GM12891 (cell line): ENCODE data around the gene XCL1.
"Not testable (repeated sequence)": the region's sequence is repeated elsewhere in the genome, so short reads cannot be mapped to it uniquely, and the experiment has no call there.

Experiments
- DNase-seq: peaks from one replicate; pipeline ENCODE4 v3.0.0; 2011; ENCODE audit warnings: low spot score; ENCODE audit not compliant: insufficient read length
- FAIRE-seq: peaks from 2 replicates; lab custom pipeline; 2011; peaks lifted over from hg19 to GRCh38; lab: Jason Lieb, UNC
- PAX5 ChIP-seq: IDR thresholded peaks from 2 replicates; pipeline ENCODE4 v1.6.1; 2011; ENCODE audit warnings: low read length, moderate library complexity, mild to moderate bottlenecking; ENCODE audit not compliant: insufficient read depth, severe bottlenecking
- POLR2A ChIP-seq: IDR thresholded peaks from 2 replicates; pipeline ENCODE4 v1.6.1; 2011; ENCODE audit warnings: low read depth, low read length, control low read depth
- POLR2AphosphoS5 ChIP-seq: IDR thresholded peaks from 2 replicates; pipeline ENCODE4 v1.6.1; 2011; ENCODE audit warnings: low read depth, low read length, control low read depth
- POU2F2 ChIP-seq: IDR thresholded peaks from 2 replicates; pipeline ENCODE4 v1.6.1; 2011; ENCODE audit warnings: low read depth, mild to moderate bottlenecking, control low read depth, low read length, moderate library complexity
- SPI1 ChIP-seq: IDR thresholded peaks from 2 replicates; pipeline ENCODE4 v1.6.1; 2011; ENCODE audit warnings: low read depth, low read length, control low read depth
- TAF1 ChIP-seq: IDR thresholded peaks from 2 replicates; pipeline ENCODE4 v1.6.1; 2011; ENCODE audit warnings: low read depth, low read length, control low read depth

XCL1 gene

GRCh38 chr1:168585191-168585590 is 8.8 kb downstream of the XCL1 start:
- DNase-seq (no peak), FAIRE-seq (no peak)
- no peak for TF ChIP-seq POLR2A
- no peak for TF ChIP-seq TAF1
- no peak for TF ChIP-seq PAX5
- TF ChIP-seq POU2F2 = no peak
- no peak for TF ChIP-seq POLR2AphosphoS5
- no peak for TF ChIP-seq SPI1

- DNase-seq (no peak), FAIRE-seq (no peak)
- no peak for TF ChIP-seq TAF1
- no peak for TF ChIP-seq SPI1
- TF ChIP-seq POLR2AphosphoS5 = no peak
- no peak for TF ChIP-seq POU2F2
- TF ChIP-seq POLR2A = no peak
- no peak for TF ChIP-seq PAX5
These were observed 9.5 kb downstream of the XCL1 start for GRCh38 chr1:168585937-168586336.

- no peak for DNase-seq
- TF ChIP-seq TAF1 = no peak
- no peak for TF ChIP-seq SPI1
- TF ChIP-seq PAX5 = no peak
- TF ChIP-seq POLR2A = no peak
- FAIRE-seq = no peak
These were observed 12.8 kb downstream of the XCL1 start for GRCh38 chr1:168589167-168589566.

- no peak for TF ChIP-seq POU2F2
- TF ChIP-seq TAF1 = no peak
- TF ChIP-seq POLR2AphosphoS5 = no peak
- no peak for TF ChIP-seq PAX5
- TF ChIP-seq POLR2A = no peak
- no peak for TF ChIP-seq SPI1
- FAIRE-seq (no peak), DNase-seq (no peak)
These were observed 14.7 kb downstream of the XCL1 start for GRCh38 chr1:168591066-168591465.

GRCh38 chr1:168591641-168592250 is 15.3 kb downstream of the XCL1 start:
- no peak for DNase-seq
- TF ChIP-seq TAF1 (no peak), SPI1 (no peak), PAX5 (no peak), POLR2A (no peak), POU2F2 (no peak), POLR2AphosphoS5 (no peak)
- no peak for FAIRE-seq

GRCh38 chr1:168595403-168595802 is 19.0 kb downstream of the XCL1 start:
- not testable (repeated sequence) for FAIRE-seq, DNase-seq

- FAIRE-seq = no peak
These were observed 21.7 kb downstream of the XCL1 start for GRCh38 chr1:168598125-168598524.

GRCh38 chr1:168598892-168599291 is 22.5 kb downstream of the XCL1 start:
- no peak for FAIRE-seq
- no peak for DNase-seq
- TF ChIP-seq POLR2AphosphoS5 (no peak), POLR2A (no peak), POU2F2 (no peak), TAF1 (no peak), PAX5 (no peak), SPI1 (no peak)

More at GRCh38 chr1:168598125-168598524, 21.7 kb downstream of the XCL1 start:
- no peak for TF ChIP-seq POLR2AphosphoS5
- TF ChIP-seq TAF1 = no peak
- TF ChIP-seq POLR2A = no peak
- no peak for TF ChIP-seq SPI1
- TF ChIP-seq POU2F2 = no peak
- TF ChIP-seq PAX5 = no peak
- no peak for DNase-seq

- FAIRE-seq = no peak
- no peak for TF ChIP-seq TAF1
These were observed 23.2 kb downstream of the XCL1 start for GRCh38 chr1:168599641-168600040.

GRCh38 chr1:168601051-168601450 is 24.6 kb downstream of the XCL1 start:
- no peak for DNase-seq
- FAIRE-seq = no peak
- TF ChIP-seq POU2F2 (no peak), POLR2AphosphoS5 (no peak), TAF1 (no peak), PAX5 (no peak), SPI1 (no peak), POLR2A (no peak)

More at GRCh38 chr1:168599641-168600040, 23.2 kb downstream of the XCL1 start:
- no peak for DNase-seq
